PC-9 (cell line): ENCODE results near the gene ELMO3. TPM values are rescaled to one million over a fixed set of nuclear protein-coding genes. Genes with fewer than 3 reads are reported as not detected.

Experiments
- BruUV-seq: library from RNA; stranded (reverse); fragments of 400-500 nt; replicated peaks from 2 replicates; lab custom pipeline; 2021; lab: Mats Ljungman, UMichigan
- CTCF ChIA-PET: fragments of 300-600 bp; sonication (Branson Sonifier 250); formaldehyde crosslinking; loops from one replicate; lab custom pipeline; 2022; ENCODE audit warnings: antibody characterized with exemption; lab: Charles Lee
- POLR2A ChIA-PET: fragments of 300-600 bp; sonication (Branson Sonifier 250); formaldehyde crosslinking; loops from one replicate; lab custom pipeline; 2022; ENCODE audit warnings: antibody characterized with exemption; ENCODE audit not compliant: unreplicated experiment; lab: Charles Lee
- DNase-seq, 2 experiments: peaks; one replicate each; pipeline versions ENCODE4 v3.0.0 to v3.0.0-alpha.2; 2015 to 2022; ENCODE audit warnings: mixed read lengths in 1 of 2
- H2AFZ ChIP-seq: fragments of 200-600 bp; sonication (generic); 2 replicates; pipeline ENCODE4 v1.8.1; 2017; ENCODE audit warnings: antibody characterized with exemption
- H3F3A ChIP-seq: fragments of 200-600 bp; sonication (generic); 2 replicates; pipeline ENCODE4 v1.8.1; 2017; ENCODE audit warnings: antibody characterized with exemption, mild to moderate bottlenecking, low read depth; ENCODE audit not compliant: insufficient read depth
- H3K27ac ChIP-seq: fragments of 200-600 bp; sonication (generic); 2 replicates; pipeline ENCODE4 v1.6.1; 2016; ENCODE audit warnings: mixed run types
- H3K27me3 ChIP-seq: fragments of 200-600 bp; sonication (generic); 2 replicates; pipeline ENCODE4 v1.6.1; 2016; ENCODE audit warnings: low read depth, mixed run types; ENCODE audit not compliant: insufficient read depth
- H3K36me3 ChIP-seq: fragments of 200-600 bp; sonication (generic); 2 replicates; pipeline ENCODE4 v1.6.1; 2016; ENCODE audit warnings: low read depth, mixed run types
- H3K4me1 ChIP-seq: fragments of 200-600 bp; sonication (generic); replicated peaks from 2 replicates; pipeline ENCODE4 v1.6.1; 2016; ENCODE audit warnings: mixed run types; ENCODE audit not compliant: insufficient read depth
- H3K4me2 ChIP-seq: fragments of 200-600 bp; sonication (generic); 2 replicates; pipeline ENCODE4 v1.6.1; 2017; ENCODE audit warnings: mixed run types
- H3K4me3 ChIP-seq: fragments of 200-600 bp; sonication (generic); 2 replicates; pipeline ENCODE4 v1.6.1; 2016; ENCODE audit warnings: mixed run types
- H3K79me2 ChIP-seq: fragments of 200-600 bp; sonication (generic); 2 replicates; pipeline ENCODE4 v1.6.1; 2017; ENCODE audit warnings: low read depth, mixed run types
- H3K9me2 ChIP-seq: fragments of 200-600 bp; sonication (generic); 2 replicates; pipeline ENCODE4 v1.8.1; 2017; ENCODE audit warnings: mild to moderate bottlenecking; ENCODE audit not compliant: insufficient read depth
- H3K9me3 ChIP-seq: fragments of 200-600 bp; sonication (generic); 2 replicates; pipeline ENCODE4 v1.8.1; 2016; ENCODE audit warnings: low read depth; ENCODE audit not compliant: insufficient read depth
- H4K20me1 ChIP-seq: fragments of 200-600 bp; sonication (generic); 2 replicates; pipeline ENCODE4 v1.8.1; 2017; ENCODE audit not compliant: insufficient read depth
- CTCF ChIP-seq: fragments of 200-600 bp; sonication (generic); conservative IDR thresholded peaks from 2 replicates; pipeline ENCODE4 v1.6.1; 2017; ENCODE audit warnings: mixed run types, antibody characterized with exemption, mild to moderate bottlenecking, moderate library complexity
- EZH2 ChIP-seq: fragments of 200-600 bp; sonication (generic); IDR thresholded peaks from 2 replicates; pipeline ENCODE4 v1.8.0; 2017; ENCODE audit warnings: antibody characterized with exemption, low read depth
- intact Hi-C: fragments of 100-400 bp; cut with micrococcal nuclease; formaldehyde crosslinking; loops from one replicate; pipeline ENCODE4 v1.10.0; 2022; ENCODE audit not compliant: unreplicated experiment
- total RNA-seq: library from RNA; stranded (reverse); gene quantifications from 2 replicates; pipeline ENCODE4 v1.2.3, GENCODE V29; 2021

The ELMO3 gene
- total RNA-seq, 1 experiment from 2014 or later: 32.4 TPM

GRCh38 chr16:67223992-67224391 is 25.1 kb downstream of the ELMO3 start:
- H4K20me1 ChIP-seq: no peaks in the 10 kb centered on the region
- CTCF ChIA-PET: no interaction called here
- H3K36me3 ChIP-seq: no peaks in the 10 kb centered on the region
- H3F3A ChIP-seq: peaks cover 13% of the 10 kb centered on the region; the same call in 1 of the 2 replicates
- DNase-seq: no peak
- H3K27me3 ChIP-seq: no peaks in the 10 kb centered on the region
- no peaks in the 10 kb centered on the region for H3K9me3 ChIP-seq
- no TSS peak for BruUV-seq
- no peak overlapping the region for H2AFZ ChIP-seq
- no peak for TF ChIP-seq CTCF
- TF ChIP-seq EZH2: no peak
- no peak overlapping the region for H3K27ac ChIP-seq
- H3K4me3 ChIP-seq: no peak overlapping the region
- peaks cover 15% of the 10 kb centered on the region for H3K4me1 ChIP-seq
- intact Hi-C loops: no loop called here
- H3K4me2 ChIP-seq: no peak overlapping the region
- no peaks in the 10 kb centered on the region for H3K9me2 ChIP-seq
- peaks cover 16% of the 10 kb centered on the region for H3K79me2 ChIP-seq
- POLR2A ChIA-PET: interaction anchor here (0.7 kb wide), 1 partner anchor 15 kb away, joined by 3 read pairs; no protein-coding TSS in a partner anchor

- TSS peak; percentile 37 for BruUV-seq
- Histone ChIP-seq H3K27me3 (no peaks in the 10 kb centered on the region), H3K4me3 (peak overlapping the region; percentile 91), H3F3A (peaks cover 13% of the 10 kb centered on the region; the same call in 1 of the 2 replicates), H3K9me3 (no peaks in the 10 kb centered on the region), H3K27ac (no peak overlapping the region), H3K9me2 (no peaks in the 10 kb centered on the region), H3K79me2 (peaks cover 16% of the 10 kb centered on the region), H3K4me1 (peaks cover 15% of the 10 kb centered on the region), H2AFZ (peak overlapping the region; percentile 82), H3K4me2 (peak overlapping the region; percentile 90), H4K20me1 (no peaks in the 10 kb centered on the region), H3K36me3 (0 out of 2 replicates have a peak, but pooled peaks cover 5% of the 10 kb centered on the region)
- TF ChIP-seq EZH2: no peak
- no peak for TF ChIP-seq CTCF
- ChIA-PET POLR2A (interaction anchor here (0.6 to 1.6 kb wide), 9 partner anchors 10 to 85 kb away, joined by 3 to 16 read pairs (median 5); partner anchors contain the start of gene FHOD1), CTCF (interaction anchor here (0.6 to 1.2 kb wide), 6 partner anchors 10 to 295 kb away, joined by 3 to 5 read pairs (median 3); no protein-coding TSS in a partner anchor)
- DNase-seq: no peak
- intact Hi-C loops: loop anchor here (2.0 kb wide), 1 partner anchor 20 kb away; the partner anchor contains the start of gene FHOD1
These were observed 27.4 kb downstream of the ELMO3 start for GRCh38 chr16:67226295-67226803.

GRCh38 chr16:67226804-67227566 is 28.1 kb downstream of the ELMO3 start, which contains the start of gene TMEM208:
Gene TMEM208 (plus strand): TSS chr16:67227130. CDS start chr16:67227219, 89 bp downstream.
- H3K36me3 ChIP-seq: 0 out of 2 replicates have a peak, but pooled peaks cover 5% of the 10 kb centered on the region
- peak; percentile 93 to 98 for DNase-seq
- H3K9me2 ChIP-seq: no peaks in the 10 kb centered on the region
- peak within 1 kb of the TSS; percentile 20; the same call in 1 of the 2 replicates for H3K27ac ChIP-seq
- no peaks in the 10 kb centered on the region for H4K20me1 ChIP-seq
- H3F3A ChIP-seq: peaks cover 13% of the 10 kb centered on the region; the same call in 1 of the 2 replicates
- peaks cover 15% of the 10 kb centered on the region for H3K4me1 ChIP-seq
- ChIA-PET POLR2A (interaction anchor here (0.6 to 1.6 kb wide), 11 partner anchors 10 to 311 kb away, joined by 3 to 16 read pairs (median 5); partner anchors contain the start of gene FHOD1), CTCF (interaction anchor here (0.6 to 1.2 kb wide), 7 partner anchors 10 to 294 kb away, joined by 3 to 5 read pairs (median 3); no protein-coding TSS in a partner anchor)
- intact Hi-C loops: loop anchor here (1.0 to 2.0 kb wide), 2 partner anchors 14 to 20 kb away; partner anchors contain the start of gene FHOD1
- no peaks in the 10 kb centered on the region for H3K9me3 ChIP-seq
- TF ChIP-seq CTCF: no peak; the same call in 1 of the 2 replicates
- no peak for TF ChIP-seq EZH2
- no TSS peak for BruUV-seq
- no peaks in the 10 kb centered on the region for H3K27me3 ChIP-seq
- H3K4me2 ChIP-seq: peak within 1 kb of the TSS; percentile 90
- peak within 1 kb of the TSS; percentile 82 for H2AFZ ChIP-seq
- H3K79me2 ChIP-seq: peaks cover 16% of the 10 kb centered on the region
- H3K4me3 ChIP-seq: peak within 1 kb of the TSS; percentile 91
